BJ (cell line): ENCODE measurements around the gene IRS2. TPM values are rescaled to one million over a fixed set of nuclear protein-coding genes. Genes with fewer than 3 reads are reported as not detected.
"Not testable (repeated sequence)": the region's sequence is repeated elsewhere in the genome, so short reads cannot be mapped to it uniquely, and the experiment has no call there.

Experiments used
- CTCF ChIA-PET: fragments of 350-600 bp; formaldehyde crosslinking; extraction: SDS; loops from one replicate; lab custom pipeline; 2021; ENCODE audit warnings: antibody characterized with exemption, inconsistent platforms; lab: Yijun Ruan, JAX
- POLR2A ChIA-PET: fragments of 300-600 bp; sonication (Branson Sonifier 250); formaldehyde crosslinking; extraction: SDS; loops from one replicate; lab custom pipeline; 2021; ENCODE audit warnings: antibody characterized with exemption; lab: Charles Lee
- DNase-seq: peaks from one replicate; pipeline ENCODE4 v3.0.0-alpha.2; 2011; ENCODE audit warnings: low read depth
- H3K27me3 ChIP-seq: 2 replicates; pipeline ENCODE4 v1.6.0; 2011; ENCODE audit warnings: low read length; ENCODE audit not compliant: control insufficient read depth, insufficient read depth
- H3K36me3 ChIP-seq: 2 replicates; pipeline ENCODE4 v1.5.1; 2011; ENCODE audit warnings: low read length; ENCODE audit not compliant: control insufficient read depth, insufficient read depth
- H3K4me3 ChIP-seq: 2 replicates; pipeline ENCODE4 v1.5.1; 2011; ENCODE audit warnings: low read depth, mild to moderate bottlenecking, control low read depth, low read length
- CTCF ChIP-seq: IDR thresholded peaks from 2 replicates; pipeline ENCODE4 v1.5.1; 2011; ENCODE audit warnings: low read depth, mild to moderate bottlenecking, control low read depth, inconsistent platforms, low read length, moderate library complexity; ENCODE audit not compliant: insufficient read depth
- polyA plus RNA-seq: library from polyadenylated mRNA; depleted of rRNA; stranded (reverse); fragments of >200 nt; gene quantifications from 2 replicates; pipeline ENCODE4 v1.2.3, GENCODE V29; 2011

IRS2 gene
- polyA plus RNA-seq, 1 experiment, result 1.3 TPM

- Histone ChIP-seq H3K4me3 (no peak overlapping the region), H3K27me3 (peaks cover 2% of the 10 kb centered on the region; the same call in 1 of the 2 replicates), H3K36me3 (no peaks in the 10 kb centered on the region)
- no peak for DNase-seq
- ChIA-PET POLR2A (no interaction called here), CTCF (interaction anchor here (1.3 kb wide), 1 partner anchor 8 kb away, joined by 4 read pairs; no protein-coding TSS in a partner anchor)
- no peak for TF ChIP-seq CTCF
These were observed 50.9 kb downstream of the IRS2 start for GRCh38 chr13:109735436-109735966.

GRCh38 chr13:109734002-109734785 is 52.2 kb downstream of the IRS2 start:
- H3K27me3 ChIP-seq, result peaks cover 2% of the 10 kb centered on the region; the same call in 1 of the 2 replicates
- no peak for TF ChIP-seq CTCF
- ChIA-PET CTCF (interaction anchor here (1.3 kb wide), 1 partner anchor 9 kb away, joined by 4 read pairs; no protein-coding TSS in a partner anchor), POLR2A (no interaction called here)
- no peaks in the 10 kb centered on the region for H3K36me3 ChIP-seq
- no peak for DNase-seq
- H3K4me3 ChIP-seq, result no peak overlapping the region

GRCh38 chr13:109733550-109733949 is 52.8 kb downstream of the IRS2 start:
- no peaks in the 10 kb centered on the region for H3K36me3 ChIP-seq
- no peak for DNase-seq
- H3K27me3 ChIP-seq, result peaks cover 2% of the 10 kb centered on the region; the same call in 1 of the 2 replicates
- no peak overlapping the region for H3K4me3 ChIP-seq
- ChIA-PET CTCF (no interaction called here), POLR2A (no interaction called here)
- no peak for TF ChIP-seq CTCF

GRCh38 chr13:109732470-109733170 is 53.8 kb downstream of the IRS2 start:
- POLR2A ChIA-PET, result not testable (repeated sequence)

GRCh38 chr13:109730812-109731335 is 55.5 kb downstream of the IRS2 start:
- ChIA-PET POLR2A (no interaction called here), CTCF (interaction anchor here (0.5 kb wide), 1 partner anchor 59 kb away, joined by 4 read pairs; no protein-coding TSS in a partner anchor)
- peaks cover 2% of the 10 kb centered on the region for H3K27me3 ChIP-seq
- no peaks in the 10 kb centered on the region for H3K36me3 ChIP-seq
- H3K4me3 ChIP-seq, result no peak overlapping the region
- no peak for TF ChIP-seq CTCF
- no peak for DNase-seq

More at GRCh38 chr13:109732470-109733170, 53.8 kb downstream of the IRS2 start:
- H3K36me3 ChIP-seq, H3K27me3 ChIP-seq, H3K4me3 ChIP-seq, DNase-seq: not testable (repeated sequence)
- CTCF ChIA-PET, result interaction anchor here (1.3 kb wide), 1 partner anchor 19 kb away, joined by 3 read pairs; no protein-coding TSS in a partner anchor
